Femur (tissue), 1 donor: ENCODE measurements around the gene PPP1R7.
A peak's percentile ranks its signal among the peaks of the same experiment; 100 is the strongest.
"Not testable (repeated sequence)": the region's sequence is repeated elsewhere in the genome, so short reads cannot be mapped to it uniquely, and the experiment has no call there.

Experiments
- DNase-seq: peaks from one replicate; pipeline ENCODE4 v3.0.0-alpha.2; 2017

The PPP1R7 gene, protein sequence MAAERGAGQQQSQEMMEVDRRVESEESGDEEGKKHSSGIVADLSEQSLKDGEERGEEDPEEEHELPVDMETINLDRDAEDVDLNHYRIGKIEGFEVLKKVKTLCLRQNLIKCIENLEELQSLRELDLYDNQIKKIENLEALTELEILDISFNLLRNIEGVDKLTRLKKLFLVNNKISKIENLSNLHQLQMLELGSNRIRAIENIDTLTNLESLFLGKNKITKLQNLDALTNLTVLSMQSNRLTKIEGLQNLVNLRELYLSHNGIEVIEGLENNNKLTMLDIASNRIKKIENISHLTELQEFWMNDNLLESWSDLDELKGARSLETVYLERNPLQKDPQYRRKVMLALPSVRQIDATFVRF

GRCh38 chr2:241149925-241150659, at the start of gene PPP1R7:
PPP1R7 (plus strand) TSS chr2:241150467; CDS start chr2:241150496, 29 bp downstream.
- DNase-seq, result peak; percentile 97

DNA sequence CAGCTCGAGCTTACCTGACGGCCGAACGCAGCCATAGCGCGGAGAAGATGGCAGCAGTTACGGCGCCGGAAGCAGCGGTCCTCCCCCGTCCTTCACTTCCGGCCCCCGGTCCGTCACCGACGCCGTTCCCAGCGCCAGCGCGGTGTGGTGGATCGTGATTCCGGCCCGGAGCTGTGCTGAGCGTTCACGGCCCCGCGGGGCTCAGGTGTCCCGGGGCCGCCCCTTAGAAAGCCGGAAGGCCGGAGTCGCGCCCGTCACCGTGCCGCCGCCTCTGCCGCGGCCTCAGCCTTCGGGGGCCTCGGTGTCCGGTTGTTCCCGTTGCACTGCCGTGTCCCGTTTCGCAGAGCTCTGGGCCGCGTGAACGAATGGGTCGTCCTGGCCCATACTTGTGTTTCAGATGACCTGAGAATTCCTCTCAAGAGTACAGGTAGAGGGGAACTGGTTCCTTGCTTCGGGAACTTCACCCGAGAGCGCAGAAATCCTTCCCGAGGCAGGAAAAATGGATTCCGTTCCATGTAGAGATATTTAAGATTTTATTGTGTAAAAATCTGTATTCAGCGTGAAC, 47.9 kb upstream of the PPP1R7 start, which contains the start of gene MTERF4:
TSS of gene MTERF4 (minus strand) at position 49 of the 565 bp plus-strand sequence. CDS start at position 35, 14 bp downstream.
- peak; percentile 91 for DNase-seq

- DNase-seq, result no peak
Observed at GRCh38 chr2:241103176-241103595, 47.1 kb upstream of the PPP1R7 start.

GRCh38 chr2:241104611-241105010, 45.7 kb upstream of the PPP1R7 start:
- DNase-seq, result not testable (repeated sequence)

DNA sequence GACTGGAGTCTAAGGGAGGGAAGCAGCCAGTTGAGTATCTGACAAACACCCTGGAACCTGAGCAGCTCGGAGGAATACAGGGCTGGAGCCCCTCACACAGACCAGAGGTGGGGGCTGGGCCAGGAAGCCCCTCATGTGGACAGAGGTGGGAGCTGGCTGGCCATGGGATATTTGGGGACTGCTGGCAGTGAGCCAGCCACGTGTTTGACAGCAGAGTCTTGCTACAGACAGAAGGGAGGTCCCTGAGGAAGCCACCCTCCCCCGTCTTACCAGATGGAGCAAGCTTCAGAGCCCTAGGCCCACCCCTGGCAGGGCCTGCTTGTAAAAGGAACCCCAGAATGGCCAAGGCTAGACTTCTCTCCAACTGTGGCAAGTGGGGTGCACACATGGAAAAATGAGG, 44.6 kb upstream of the PPP1R7 start:
- no peak for DNase-seq

GRCh38 chr2:241107031-241107783, 43.1 kb upstream of the PPP1R7 start:
- no peak for DNase-seq

DNA sequence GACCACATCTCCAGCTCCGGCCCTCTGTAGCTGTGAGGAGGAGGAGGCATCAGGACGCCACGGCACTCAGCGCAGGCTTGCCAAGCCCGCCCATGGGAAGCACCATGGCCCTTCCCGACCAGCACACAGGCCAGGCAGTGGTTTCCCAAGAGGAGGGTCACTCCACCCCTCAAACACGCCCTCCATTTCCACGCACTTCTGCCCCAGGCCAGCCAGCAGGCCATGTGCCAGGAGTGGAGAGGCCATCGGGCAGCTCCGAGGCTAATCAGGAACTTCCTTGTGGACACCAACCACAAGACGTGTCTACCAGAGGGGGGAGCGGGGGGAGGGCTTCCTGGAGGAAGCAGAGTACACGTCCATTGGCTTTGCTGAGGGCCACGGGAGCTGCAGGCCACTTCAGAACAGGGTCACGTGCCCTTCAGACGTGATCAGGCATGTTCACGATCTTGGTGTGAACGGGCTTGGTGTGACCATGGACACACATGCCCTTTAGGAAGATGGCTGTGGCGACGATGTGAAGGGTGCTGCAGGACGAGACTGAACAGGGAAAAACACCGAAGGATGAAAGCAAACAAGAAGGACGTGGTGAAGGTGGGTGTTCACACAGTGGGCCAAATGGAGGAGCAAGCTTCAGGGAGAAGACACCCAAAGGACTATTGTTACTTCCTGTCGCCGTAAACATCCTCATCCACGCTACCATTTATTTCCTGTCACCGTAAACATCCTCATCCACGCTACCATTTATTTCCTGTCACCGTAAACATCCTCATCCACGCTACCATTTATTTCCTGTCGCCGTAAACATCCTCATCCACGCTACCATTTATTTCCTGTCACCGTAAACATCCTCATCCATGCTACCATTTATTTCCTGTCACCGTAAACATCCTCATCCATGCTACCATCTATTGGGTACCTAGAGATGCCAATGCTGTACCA, 41.7 kb upstream of the PPP1R7 start:
- no peak for DNase-seq

DNA sequence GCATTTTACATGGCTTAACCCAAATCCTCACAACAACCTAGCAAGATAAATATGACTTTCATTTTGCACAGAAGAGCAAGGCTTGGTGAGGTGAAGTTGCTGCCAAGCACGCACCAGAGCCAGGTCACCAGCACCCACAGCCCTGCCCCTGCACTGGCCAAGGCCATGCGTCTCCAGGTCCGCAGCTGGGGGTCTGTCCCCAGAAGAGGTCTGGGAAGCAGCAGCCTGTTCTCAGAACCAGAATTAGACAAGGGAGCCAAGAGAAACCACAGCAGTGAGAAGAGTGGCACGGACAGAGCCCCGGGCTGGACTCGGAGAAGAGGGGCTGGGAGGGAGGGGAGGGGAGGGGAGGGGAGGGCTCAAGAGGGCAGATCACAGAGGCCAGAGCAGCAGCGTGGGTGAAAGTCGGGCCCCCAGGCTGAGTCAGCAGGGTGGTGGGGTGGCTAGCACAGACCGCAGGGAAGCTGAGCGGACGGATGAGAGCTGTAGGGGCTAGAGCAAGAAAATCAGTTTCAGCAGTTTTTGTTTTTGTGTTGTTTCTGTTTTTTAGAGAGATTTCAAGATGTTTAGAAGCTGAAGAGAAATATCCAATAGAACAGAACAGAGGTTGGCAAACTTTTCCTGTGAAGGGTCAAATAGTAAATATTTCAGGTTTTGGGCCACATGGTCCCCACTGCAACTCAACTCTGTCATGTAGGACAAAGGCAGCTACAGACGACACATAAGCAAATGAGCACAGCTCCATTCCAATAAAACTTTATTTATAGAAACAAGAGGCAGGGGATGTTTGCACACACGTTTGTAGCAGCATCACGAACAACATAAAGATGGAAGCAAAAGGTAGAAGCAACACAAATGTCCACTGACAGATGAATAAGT, 40.8 kb upstream of the PPP1R7 start:
- no peak for DNase-seq

- no peak for DNase-seq
Observed at GRCh38 chr2:241110089-241110606, 40.1 kb upstream of the PPP1R7 start.

- no peak for DNase-seq
Observed at GRCh38 chr2:241110607-241111439, 39.4 kb upstream of the PPP1R7 start.

DNA sequence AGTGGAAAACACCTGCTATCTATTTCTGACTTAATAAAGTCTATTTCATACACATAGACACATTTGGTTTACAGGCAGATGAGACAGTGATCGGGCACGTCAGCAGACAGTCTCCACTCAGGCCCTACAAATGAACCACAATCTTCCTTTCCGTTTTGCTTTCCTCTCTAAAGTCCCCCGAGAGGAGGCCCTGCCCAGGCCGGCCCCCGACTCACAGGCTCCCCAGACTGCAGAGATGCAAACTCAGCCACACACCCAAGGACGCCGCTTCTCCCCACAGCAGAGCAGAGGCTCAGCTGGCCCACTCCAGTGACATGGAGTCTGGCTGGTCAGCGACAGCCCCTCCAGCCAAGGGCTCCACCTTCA, 38.8 kb upstream of the PPP1R7 start:
- no peak for DNase-seq

- DNase-seq, result no peak
Observed at GRCh38 chr2:241112046-241112445, 38.2 kb upstream of the PPP1R7 start.

- DNase-seq, result no peak
Observed at GRCh38 chr2:241112592-241112991, 37.7 kb upstream of the PPP1R7 start.

- DNase-seq, result no peak
Observed at GRCh38 chr2:241114836-241115235, 35.4 kb upstream of the PPP1R7 start.

GRCh38 chr2:241115361-241115760, 34.9 kb upstream of the PPP1R7 start:
- no peak for DNase-seq

DNA sequence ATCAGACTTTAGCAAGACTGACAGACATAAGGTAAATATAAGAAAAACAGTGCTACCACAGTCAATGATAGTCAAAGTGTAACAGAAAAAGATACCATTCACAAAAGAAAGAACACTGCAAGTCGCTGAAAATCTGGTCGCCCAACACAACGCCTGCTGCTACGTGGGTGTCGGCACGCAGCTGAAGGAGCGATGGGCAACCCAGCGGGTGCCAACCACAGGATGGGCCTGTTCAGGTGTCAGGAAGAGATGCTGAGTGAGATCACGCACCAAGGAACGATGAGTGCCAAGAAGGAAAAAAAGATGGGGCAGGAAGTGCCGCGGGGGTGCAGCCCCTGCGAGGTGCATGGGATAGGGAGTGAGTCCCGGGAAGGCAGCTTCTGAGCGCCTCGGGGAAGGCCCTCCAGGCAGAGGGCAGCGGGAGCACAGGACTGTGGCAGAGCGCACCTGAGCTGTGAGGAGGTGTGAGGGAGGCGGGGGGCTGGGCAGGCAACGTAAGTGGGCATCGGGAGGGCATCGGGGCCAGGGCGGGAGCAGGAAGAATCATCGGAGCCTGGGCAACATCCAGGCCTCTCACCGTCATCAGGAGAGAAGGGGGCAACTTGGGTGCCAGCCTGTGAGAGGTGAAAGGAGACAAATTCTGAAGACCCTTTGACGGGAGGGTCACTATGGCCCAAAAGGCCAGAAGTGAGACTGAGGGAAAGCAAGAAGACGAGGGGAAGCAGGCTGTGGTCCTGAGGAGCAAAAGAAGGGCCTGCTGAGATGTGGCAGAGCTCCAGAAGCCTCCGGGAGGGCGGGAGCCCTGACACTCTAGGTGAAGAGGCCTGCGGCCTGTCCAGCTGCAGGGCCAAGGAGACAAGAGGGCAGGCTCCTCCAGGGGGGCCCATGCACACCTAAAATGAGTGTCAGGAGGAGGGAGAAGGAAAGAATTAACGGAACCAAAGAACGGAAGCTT, 33.4 kb upstream of the PPP1R7 start:
- no peak for DNase-seq

GRCh38 chr2:241118737-241119505, 31.3 kb upstream of the PPP1R7 start:
- no peak for DNase-seq

DNA sequence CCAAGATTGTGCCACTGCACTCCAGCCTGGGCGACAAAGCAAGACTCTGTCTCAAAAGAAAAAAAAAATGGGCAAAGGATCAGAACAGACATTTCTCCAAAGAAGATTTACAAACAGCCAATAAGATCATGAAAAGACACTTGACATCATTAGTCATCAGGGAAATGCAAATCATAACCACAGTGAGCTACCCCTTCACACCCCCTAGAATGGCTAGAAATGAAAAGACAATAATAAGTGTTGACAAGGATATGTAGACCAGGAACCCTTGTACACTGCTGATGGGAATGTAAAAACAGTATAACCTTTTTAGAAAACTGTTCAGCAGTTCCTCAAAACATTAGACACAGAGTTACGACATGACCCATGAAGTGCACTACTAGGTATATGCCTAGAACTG, 29.8 kb upstream of the PPP1R7 start:
- DNase-seq, result no peak
